ENCODE measurements around the gene VARS2.
A peak's percentile ranks its signal among the peaks of the same experiment; 100 is the strongest.

Gene VARS2

DNA sequence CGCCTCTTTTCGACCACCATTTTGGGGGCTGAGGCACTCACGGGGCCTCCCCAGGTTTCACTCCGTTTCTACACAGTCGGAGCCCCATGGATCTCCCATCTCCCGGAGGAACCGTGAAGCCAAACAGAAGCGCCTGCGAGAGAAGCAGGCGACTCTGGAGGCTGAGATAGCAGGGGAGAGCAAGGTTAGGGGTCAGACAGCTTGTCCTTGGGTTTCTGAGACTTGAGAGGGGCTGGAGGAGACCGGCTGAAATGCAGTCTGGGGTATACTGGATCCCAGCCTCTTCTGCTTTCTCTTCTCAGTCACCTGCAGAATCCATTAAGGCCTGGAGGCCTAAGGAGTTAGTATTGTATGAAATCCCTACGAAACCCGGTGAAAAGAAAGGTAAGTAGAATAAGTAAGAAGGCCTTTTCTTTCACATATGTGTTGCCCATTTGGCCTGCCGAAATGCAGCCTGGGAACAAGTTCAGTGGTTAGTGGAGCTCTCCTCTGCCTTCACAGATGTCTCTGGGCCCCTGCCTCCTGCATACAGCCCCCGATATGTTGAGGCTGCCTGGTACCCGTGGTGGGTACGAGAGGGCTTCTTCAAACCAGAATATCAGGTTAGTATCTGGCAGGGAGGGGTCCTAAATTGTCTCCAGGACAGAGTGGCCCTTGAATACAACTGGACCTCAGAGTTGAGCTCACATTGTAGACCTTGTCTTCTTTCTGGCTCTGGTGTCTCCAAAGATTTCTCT, 984 bp downstream of the VARS2 start:
- no peak overlapping the region for H3K18ac ChIP-seq (ENCODE audit: low read length)
- H3K79me1 ChIP-seq (ENCODE audit: low read length), result peaks cover 6% of the 10 kb centered on the region
- peak overlapping the region; percentile 64 for H4K8ac ChIP-seq (ENCODE audit: low read depth, low read length)
- peak overlapping the region; percentile 24 for H3K14ac ChIP-seq (ENCODE audit: low read length)
- peaks cover 4% of the 10 kb centered on the region for H3K79me2 ChIP-seq (ENCODE audit: control insufficient read depth, insufficient read depth, low read length, poor library complexity)
- H2BK5ac ChIP-seq (ENCODE audit: low read depth, low read length, poor library complexity), result peak overlapping the region; percentile 13
- no peak for DNase-seq
- peaks cover 4 to 8% of the 10 kb centered on the region in 2 experiments for H3K4me1 ChIP-seq (ENCODE audit: control insufficient read depth in 1 of 2, insufficient read depth in 2 of 2, low read length in 2 of 2)
- no CpG with 5 or more reads among the region's 17 CpGs for WGBS (ENCODE audit: extremely low coverage, insufficient coverage, insufficient read length)
- no peak overlapping the region for H3K27ac ChIP-seq (ENCODE audit: low read depth, low read length)
- H2BK12ac ChIP-seq (ENCODE audit: low read length), result peak overlapping the region; percentile 42
- peak overlapping the region; percentile 72 for H2AK5ac ChIP-seq (ENCODE audit: low read length)
- H2BK120ac ChIP-seq (ENCODE audit: insufficient read depth, low read length, poor library complexity), result peak overlapping the region; percentile 23
- no peak overlapping the region for H3K4me3 ChIP-seq (ENCODE audit: low read depth, low read length)
- no peaks in the 10 kb centered on the region for H3K9me3 ChIP-seq (ENCODE audit: insufficient read depth, low read depth, low read length)
- peak overlapping the region; percentile 78 for H4K91ac ChIP-seq (ENCODE audit: low read depth, low read length)
- H3K9ac ChIP-seq (ENCODE audit: low read length), result no peak overlapping the region
- no peaks in the 10 kb centered on the region for H3K27me3 ChIP-seq (ENCODE audit: insufficient read depth, low read length)
- peaks cover 35 to 37% of the 10 kb centered on the region in 2 experiments for H3K36me3 ChIP-seq (ENCODE audit: control insufficient read depth in 1 of 2, insufficient read depth in 2 of 2, low read length in 2 of 2)
- H3K4me2 ChIP-seq (ENCODE audit: low read length), result peak overlapping the region; percentile 58
- no peak overlapping the region for H3K23ac ChIP-seq (ENCODE audit: low read length)
- H4K12ac ChIP-seq (ENCODE audit: low read depth, low read length), result peak overlapping the region; percentile 34
- peak overlapping the region; percentile 33 for H2AFZ ChIP-seq (ENCODE audit: insufficient read depth, low read length, poor library complexity)
- H3K4ac ChIP-seq (ENCODE audit: low read depth, low read length), result peak overlapping the region; percentile 17

DNA sequence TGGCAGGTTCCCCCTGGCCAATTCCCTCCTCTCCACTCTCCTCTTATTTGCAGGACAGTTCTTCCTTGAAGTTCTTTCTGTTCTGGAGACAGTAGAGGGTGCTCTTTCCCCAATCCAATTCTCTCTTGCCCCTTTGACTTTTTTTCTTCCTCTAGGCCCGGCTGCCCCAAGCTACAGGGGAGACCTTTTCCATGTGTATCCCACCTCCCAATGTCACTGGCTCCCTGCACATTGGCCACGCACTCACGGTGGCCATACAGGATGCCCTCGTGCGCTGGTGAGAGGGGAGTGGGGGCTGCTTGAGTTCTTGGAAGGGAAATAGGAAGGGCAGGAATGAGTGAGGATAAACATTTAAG, 1.5 kb downstream of the VARS2 start:
- no peak overlapping the region for H3K27ac ChIP-seq (ENCODE audit: low read depth, low read length)
- H3K9me3 ChIP-seq (ENCODE audit: insufficient read depth, low read depth, low read length), result no peaks in the 10 kb centered on the region
- no peak overlapping the region for H3K23ac ChIP-seq (ENCODE audit: low read length)
- no peak overlapping the region for H2AFZ ChIP-seq (ENCODE audit: insufficient read depth, low read length, poor library complexity)
- H3K4me1 ChIP-seq (ENCODE audit: control insufficient read depth in 1 of 2, insufficient read depth in 2 of 2, low read length in 2 of 2), result peaks cover 4 to 8% of the 10 kb centered on the region in 2 experiments
- peaks cover 6% of the 10 kb centered on the region for H3K79me1 ChIP-seq (ENCODE audit: low read length)
- no peak overlapping the region for H3K4me3 ChIP-seq (ENCODE audit: low read depth, low read length)
- no peaks in the 10 kb centered on the region for H3K27me3 ChIP-seq (ENCODE audit: insufficient read depth, low read length)
- no CpG with 5 or more reads among the region's 5 CpGs for WGBS (ENCODE audit: extremely low coverage, insufficient coverage, insufficient read length)
- peak overlapping the region; percentile 46 for H2BK120ac ChIP-seq (ENCODE audit: insufficient read depth, low read length, poor library complexity)
- H3K36me3 ChIP-seq (ENCODE audit: control insufficient read depth in 1 of 2, insufficient read depth in 2 of 2, low read length in 2 of 2), result peaks cover 35 to 37% of the 10 kb centered on the region in 2 experiments
- peak overlapping the region; percentile 12 for H4K91ac ChIP-seq (ENCODE audit: low read depth, low read length)
- no peak overlapping the region for H3K4me2 ChIP-seq (ENCODE audit: low read length)
- H4K8ac ChIP-seq (ENCODE audit: low read depth, low read length), result peak overlapping the region; percentile 7
- H3K9ac ChIP-seq (ENCODE audit: low read length), result no peak overlapping the region
- DNase-seq, result peak; percentile 11 to 64
- H2BK12ac ChIP-seq (ENCODE audit: low read length), result no peak overlapping the region
- no peak overlapping the region for H2AK5ac ChIP-seq (ENCODE audit: low read length)
- no peak overlapping the region for H2BK5ac ChIP-seq (ENCODE audit: low read depth, low read length, poor library complexity)
- no peak overlapping the region for H3K18ac ChIP-seq (ENCODE audit: low read length)
- no peak overlapping the region for H3K4ac ChIP-seq (ENCODE audit: low read depth, low read length)
- H3K79me2 ChIP-seq (ENCODE audit: control insufficient read depth, insufficient read depth, low read length, poor library complexity), result peaks cover 4% of the 10 kb centered on the region
- no peak overlapping the region for H4K12ac ChIP-seq (ENCODE audit: low read depth, low read length)
- no peak overlapping the region for H3K14ac ChIP-seq (ENCODE audit: low read length)

DNA sequence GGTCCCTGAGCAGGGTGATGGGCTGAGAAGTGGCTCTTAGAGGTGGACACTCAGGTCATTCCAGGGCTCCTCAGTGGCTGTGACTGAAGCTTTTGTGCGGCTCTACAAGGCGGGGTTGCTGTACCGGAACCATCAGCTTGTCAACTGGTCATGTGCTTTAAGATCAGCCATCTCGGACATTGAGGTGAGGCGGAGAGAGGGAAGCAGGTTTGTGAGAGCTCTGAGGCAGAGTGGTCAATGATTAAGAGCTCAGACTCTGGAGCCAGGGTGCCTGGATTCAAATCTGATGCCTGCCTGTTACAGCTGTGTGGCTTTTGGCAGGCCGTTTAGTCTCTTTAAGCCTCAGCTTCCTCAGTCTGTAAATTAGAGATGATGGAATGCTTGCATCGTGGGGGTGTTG, 3.0 kb downstream of the VARS2 start:
- H3K14ac ChIP-seq (ENCODE audit: low read length), result no peak overlapping the region
- no peak overlapping the region for H3K27ac ChIP-seq (ENCODE audit: low read depth, low read length)
- DNase-seq, result no peak
- H2AFZ ChIP-seq (ENCODE audit: insufficient read depth, low read length, poor library complexity), result no peak overlapping the region
- no peak overlapping the region for H2BK5ac ChIP-seq (ENCODE audit: low read depth, low read length, poor library complexity)
- no peak overlapping the region for H3K4ac ChIP-seq (ENCODE audit: low read depth, low read length)
- no peak overlapping the region for H3K9ac ChIP-seq (ENCODE audit: low read length)
- peaks cover 4 to 8% of the 10 kb centered on the region in 2 experiments for H3K4me1 ChIP-seq (ENCODE audit: control insufficient read depth in 1 of 2, insufficient read depth in 2 of 2, low read length in 2 of 2)
- H3K9me3 ChIP-seq (ENCODE audit: insufficient read depth, low read depth, low read length), result no peaks in the 10 kb centered on the region
- H3K36me3 ChIP-seq (ENCODE audit: control insufficient read depth in 1 of 2, insufficient read depth in 2 of 2, low read length in 2 of 2), result peaks cover 27 to 36% of the 10 kb centered on the region in 2 experiments
- peaks cover 6% of the 10 kb centered on the region for H3K79me1 ChIP-seq (ENCODE audit: low read length)
- H3K79me2 ChIP-seq (ENCODE audit: control insufficient read depth, insufficient read depth, low read length, poor library complexity), result peaks cover 4% of the 10 kb centered on the region
- H3K27me3 ChIP-seq (ENCODE audit: insufficient read depth, low read length), result no peaks in the 10 kb centered on the region
- no peak overlapping the region for H3K4me3 ChIP-seq (ENCODE audit: low read depth, low read length)
- H3K23ac ChIP-seq (ENCODE audit: low read length), result no peak overlapping the region
- H2BK12ac ChIP-seq (ENCODE audit: low read length), result no peak overlapping the region
- H4K8ac ChIP-seq (ENCODE audit: low read depth, low read length), result no peak overlapping the region
- H3K18ac ChIP-seq (ENCODE audit: low read length), result no peak overlapping the region
- H4K91ac ChIP-seq (ENCODE audit: low read depth, low read length), result no peak overlapping the region
- WGBS (ENCODE audit: extremely low coverage, insufficient coverage, insufficient read length), result no CpG with 5 or more reads among the region's 7 CpGs
- no peak overlapping the region for H2AK5ac ChIP-seq (ENCODE audit: low read length)
- no peak overlapping the region for H4K12ac ChIP-seq (ENCODE audit: low read depth, low read length)
- H2BK120ac ChIP-seq (ENCODE audit: insufficient read depth, low read length, poor library complexity), result no peak overlapping the region
- H3K4me2 ChIP-seq (ENCODE audit: low read length), result no peak overlapping the region

DNA sequence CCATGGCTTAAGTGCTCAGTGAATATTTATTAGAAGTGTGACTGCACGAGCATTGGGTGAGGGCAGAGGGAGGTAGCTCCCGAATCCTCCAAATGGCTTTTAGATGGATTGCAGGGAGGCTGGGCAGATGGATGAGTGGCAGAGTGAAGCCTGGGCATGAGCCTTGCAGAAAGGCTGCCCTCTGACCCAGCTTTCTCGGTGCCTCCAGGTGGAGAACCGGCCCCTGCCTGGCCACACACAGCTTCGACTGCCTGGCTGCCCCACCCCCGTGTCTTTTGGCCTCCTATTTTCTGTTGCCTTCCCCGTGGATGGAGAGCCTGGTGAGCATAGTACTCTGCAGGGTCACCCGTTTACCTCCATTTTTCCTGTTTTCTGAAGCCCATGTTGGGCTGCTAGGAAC, 3.4 kb downstream of the VARS2 start:
- Histone ChIP-seq H2AFZ (ENCODE audit: insufficient read depth, low read length, poor library complexity) (no peak overlapping the region), H2BK12ac (ENCODE audit: low read length) (no peak overlapping the region), H3K18ac (ENCODE audit: low read length) (no peak overlapping the region), H3K79me1 (ENCODE audit: low read length) (peaks cover 6% of the 10 kb centered on the region), H3K36me3 (ENCODE audit: control insufficient read depth in 1 of 2, insufficient read depth in 2 of 2, low read length in 2 of 2) (peaks cover 26 to 36% of the 10 kb centered on the region in 2 experiments), H3K9ac (ENCODE audit: low read length) (no peak overlapping the region), H3K23ac (ENCODE audit: low read length) (no peak overlapping the region), H3K79me2 (ENCODE audit: control insufficient read depth, insufficient read depth, low read length, poor library complexity) (peaks cover 4% of the 10 kb centered on the region), H3K4me1 (ENCODE audit: control insufficient read depth in 1 of 2, insufficient read depth in 2 of 2, low read length in 2 of 2) (peaks cover 4 to 11% of the 10 kb centered on the region in 2 experiments), H2BK5ac (ENCODE audit: low read depth, low read length, poor library complexity) (no peak overlapping the region), H3K4me2 (ENCODE audit: low read length) (no peak overlapping the region), H3K4me3 (ENCODE audit: low read depth, low read length) (no peak overlapping the region), H3K14ac (ENCODE audit: low read length) (no peak overlapping the region), H3K27ac (ENCODE audit: low read depth, low read length) (no peak overlapping the region), H3K9me3 (ENCODE audit: insufficient read depth, low read depth, low read length) (no peaks in the 10 kb centered on the region), H4K8ac (ENCODE audit: low read depth, low read length) (no peak overlapping the region), H3K27me3 (ENCODE audit: insufficient read depth, low read length) (no peaks in the 10 kb centered on the region), H2BK120ac (ENCODE audit: insufficient read depth, low read length, poor library complexity) (no peak overlapping the region), H4K12ac (ENCODE audit: low read depth, low read length) (no peak overlapping the region), H2AK5ac (ENCODE audit: low read length) (no peak overlapping the region), H4K91ac (ENCODE audit: low read depth, low read length) (no peak overlapping the region), H3K4ac (ENCODE audit: low read depth, low read length) (no peak overlapping the region)
- no peak for DNase-seq
- no CpG with 5 or more reads among the region's 8 CpGs for WGBS (ENCODE audit: extremely low coverage, insufficient coverage, insufficient read length)

Measured in trophoblast cell (in vitro differentiated cells and primary cell).